ENCODE measurements around the gene MRPL11.
"Not testable (repeated sequence)": the region's sequence is repeated elsewhere in the genome, so short reads cannot be mapped to it uniquely, and the experiment has no call there.

The MRPL11 gene

GRCh38 chr11:66466225-66467033, 27.8 kb upstream of the MRPL11 start, which contains the start of gene PELI3:
Gene PELI3 (plus strand): TSS chr11:66466905. CDS start chr11:66468129, 1,224 bp downstream.
- peak; percentile 92 for DNase-seq (ENCODE audit: low read depth)
- H3K4me3 ChIP-seq (replicated peaks; ENCODE audit: low read depth, low read length): peak within 1 kb of the TSS; percentile 64
- TF ChIP-seq CTCF (IDR thresholded peaks at IDR 0.05; ENCODE audit: low read length, missing control alignments): no peak

GRCh38 chr11:66465373-66466224, 27.0 kb upstream of the MRPL11 start:
- no peak for DNase-seq (ENCODE audit: low read depth)
- H3K4me3 ChIP-seq (replicated peaks; ENCODE audit: low read depth, low read length): peak overlapping the region; percentile 64
- TF ChIP-seq CTCF (IDR thresholded peaks at IDR 0.05; ENCODE audit: low read length, missing control alignments): no peak

GRCh38 chr11:66464916-66465315, 26.3 kb upstream of the MRPL11 start:
- no peak for DNase-seq (ENCODE audit: low read depth)
- no peak for TF ChIP-seq CTCF (IDR thresholded peaks at IDR 0.05; ENCODE audit: low read length, missing control alignments)
- no peak overlapping the region for H3K4me3 ChIP-seq (replicated peaks; ENCODE audit: low read depth, low read length)

DNA sequence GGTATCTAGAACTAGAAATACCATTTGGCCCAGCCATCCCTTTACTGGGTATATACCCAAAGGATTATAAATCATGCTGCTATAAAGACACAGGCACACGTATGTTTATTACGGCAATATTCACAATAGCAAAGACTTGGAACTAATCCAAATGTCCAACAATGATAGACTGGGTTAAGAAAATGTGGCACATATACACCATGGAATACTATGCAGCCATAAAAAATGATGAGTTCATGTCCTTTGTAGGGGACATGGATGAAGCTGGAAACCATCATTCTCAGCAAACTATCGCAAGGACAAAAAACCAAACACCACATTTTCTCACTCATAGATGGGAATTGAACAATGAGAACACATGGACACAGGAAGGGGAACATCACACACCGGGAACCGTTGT, 25.5 kb upstream of the MRPL11 start:
- not testable (repeated sequence) for DNase-seq (ENCODE audit: low read depth); H3K4me3 ChIP-seq (replicated peaks; ENCODE audit: low read depth, low read length)

- TF ChIP-seq CTCF (IDR thresholded peaks at IDR 0.05; ENCODE audit: low read length, missing control alignments): no peak
- H3K4me3 ChIP-seq (replicated peaks; ENCODE audit: low read depth, low read length): no peak overlapping the region
- DNase-seq (ENCODE audit: low read depth): no peak
Measured at GRCh38 chr11:66462911-66463310, 24.3 kb upstream of the MRPL11 start.

- no peak for DNase-seq (ENCODE audit: low read depth)
- no peak overlapping the region for H3K4me3 ChIP-seq (replicated peaks; ENCODE audit: low read depth, low read length)
- no peak for TF ChIP-seq CTCF (IDR thresholded peaks at IDR 0.05; ENCODE audit: low read length, missing control alignments)
Measured at GRCh38 chr11:66462010-66462409, 23.4 kb upstream of the MRPL11 start.

DNA sequence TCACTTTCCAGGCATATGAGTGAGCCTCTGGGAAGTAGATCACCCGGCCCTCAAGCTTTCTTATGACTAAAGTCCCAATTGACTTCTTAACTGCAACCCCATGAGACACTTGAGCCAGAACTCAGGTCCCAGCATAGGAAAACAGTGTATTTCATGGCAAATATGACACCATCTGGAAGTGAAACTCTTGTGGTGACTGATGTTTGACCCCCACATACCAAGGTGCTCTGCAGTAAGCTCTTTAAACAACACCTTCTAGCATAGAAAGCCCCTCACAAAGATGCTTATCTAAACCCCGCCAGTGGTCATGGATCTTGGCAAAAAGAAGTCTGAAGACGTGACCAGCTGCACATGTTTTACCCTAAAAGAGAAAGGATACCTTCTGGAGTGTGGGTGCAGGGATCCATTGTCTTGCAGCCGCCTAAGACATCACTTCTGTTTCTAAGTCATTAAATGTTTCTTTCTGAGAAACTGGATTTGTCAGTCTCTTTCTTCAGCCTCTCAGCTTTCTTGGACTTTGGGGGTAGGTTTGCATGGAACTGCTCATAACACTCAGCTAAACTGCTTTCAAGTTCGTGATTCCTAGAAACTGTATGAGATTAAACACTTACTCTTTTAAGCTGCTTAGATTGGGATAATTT, 20.6 kb upstream of the MRPL11 start:
- no peak for TF ChIP-seq CTCF (IDR thresholded peaks at IDR 0.05; ENCODE audit: low read length, missing control alignments)
- DNase-seq (ENCODE audit: low read depth): no peak
- H3K4me3 ChIP-seq (replicated peaks; ENCODE audit: low read depth, low read length): no peak overlapping the region
